GM11168 (cell line): Measurements from ENCODE around the gene C7orf25.

Experiments used
- in situ Hi-C: fragments of 300-500 bp; cut with MboI; formaldehyde crosslinking; loops from one replicate; pipeline ENCODE4 v1.12.0; 2022; ENCODE audit warnings: low sequenced_read_pairs; ENCODE audit not compliant: unreplicated experiment

C7orf25 gene

GRCh38 chr7:42931447-42931833 lies 19.6 kb upstream of the C7orf25 start:
- in situ Hi-C loops, result loop anchor here (10.0 to 25.0 kb wide), 3 partner anchors 333 to 781 kb away; no protein-coding TSS in a partner anchor

GRCh38 chr7:42930889-42931288 lies 19.0 kb upstream of the C7orf25 start:
- in situ Hi-C loops, result loop anchor here (10.0 to 25.0 kb wide), 3 partner anchors 334 to 781 kb away; no protein-coding TSS in a partner anchor

GRCh38 chr7:42929449-42929848 lies 17.6 kb upstream of the C7orf25 start:
- in situ Hi-C loops, result loop anchor here (25.0 kb wide), 2 partner anchors 533 to 783 kb away; no protein-coding TSS in a partner anchor

GRCh38 chr7:42928754-42929153 lies 16.9 kb upstream of the C7orf25 start:
- in situ Hi-C loops, result loop anchor here (25.0 kb wide), 2 partner anchors 534 to 784 kb away; no protein-coding TSS in a partner anchor

GRCh38 chr7:42926204-42926603 lies 14.3 kb upstream of the C7orf25 start:
- in situ Hi-C loops, result loop anchor here (25.0 kb wide), 2 partner anchors 536 to 786 kb away; no protein-coding TSS in a partner anchor

- in situ Hi-C loops, result loop anchor here (25.0 kb wide), 2 partner anchors 537 to 787 kb away; no protein-coding TSS in a partner anchor
Observed at GRCh38 chr7:42925630-42926029, 13.8 kb upstream of the C7orf25 start.

GRCh38 chr7:42924223-42924838 lies 12.5 kb upstream of the C7orf25 start:
- in situ Hi-C loops, result no loop called here

- in situ Hi-C loops, result no loop called here
Observed at GRCh38 chr7:42922017-42922753, 10.3 kb upstream of the C7orf25 start.

- in situ Hi-C loops, result no loop called here
Observed at GRCh38 chr7:42915356-42915755, 3.5 kb upstream of the C7orf25 start.

- in situ Hi-C loops, result no loop called here
Observed at GRCh38 chr7:42914421-42915045, 2.7 kb upstream of the C7orf25 start.

- in situ Hi-C loops, result no loop called here
Observed at GRCh38 chr7:42914009-42914408, 2.1 kb upstream of the C7orf25 start.

- in situ Hi-C loops, result no loop called here
Observed at GRCh38 chr7:42913591-42913990, 1.7 kb upstream of the C7orf25 start.

GRCh38 chr7:42910306-42910705 lies 1.6 kb downstream of the C7orf25 start:
- in situ Hi-C loops, result no loop called here

- in situ Hi-C loops, result no loop called here
Observed at GRCh38 chr7:42907316-42907715, 4.6 kb downstream of the C7orf25 start.

GRCh38 chr7:42906181-42906580 lies 5.7 kb downstream of the C7orf25 start:
- in situ Hi-C loops, result no loop called here

GRCh38 chr7:42902331-42902730 lies 9.5 kb downstream of the C7orf25 start:
- in situ Hi-C loops, result no loop called here

GRCh38 chr7:42900842-42901241 lies 11.0 kb downstream of the C7orf25 start:
- in situ Hi-C loops, result no loop called here

GRCh38 chr7:42893346-42894240 lies 18.3 kb downstream of the C7orf25 start:
- in situ Hi-C loops, result no loop called here

- in situ Hi-C loops, result no loop called here
Observed at GRCh38 chr7:42886893-42887505, 24.9 kb downstream of the C7orf25 start.

GRCh38 chr7:42886129-42886528 lies 25.7 kb downstream of the C7orf25 start:
- in situ Hi-C loops, result no loop called here
